SHP77 treated with DMSO at 0.1 percent for 48 hours (cell line): ENCODE results near the gene RAB28.
"Not testable (repeated sequence)": the region's sequence is repeated elsewhere in the genome, so short reads cannot be mapped to it uniquely, and the experiment has no call there.

Experiments used
- DNase-seq: peaks from one replicate; lab custom pipeline; 2025; lab: John Stamatoyannopoulos, UW

RAB28 gene

DNA sequence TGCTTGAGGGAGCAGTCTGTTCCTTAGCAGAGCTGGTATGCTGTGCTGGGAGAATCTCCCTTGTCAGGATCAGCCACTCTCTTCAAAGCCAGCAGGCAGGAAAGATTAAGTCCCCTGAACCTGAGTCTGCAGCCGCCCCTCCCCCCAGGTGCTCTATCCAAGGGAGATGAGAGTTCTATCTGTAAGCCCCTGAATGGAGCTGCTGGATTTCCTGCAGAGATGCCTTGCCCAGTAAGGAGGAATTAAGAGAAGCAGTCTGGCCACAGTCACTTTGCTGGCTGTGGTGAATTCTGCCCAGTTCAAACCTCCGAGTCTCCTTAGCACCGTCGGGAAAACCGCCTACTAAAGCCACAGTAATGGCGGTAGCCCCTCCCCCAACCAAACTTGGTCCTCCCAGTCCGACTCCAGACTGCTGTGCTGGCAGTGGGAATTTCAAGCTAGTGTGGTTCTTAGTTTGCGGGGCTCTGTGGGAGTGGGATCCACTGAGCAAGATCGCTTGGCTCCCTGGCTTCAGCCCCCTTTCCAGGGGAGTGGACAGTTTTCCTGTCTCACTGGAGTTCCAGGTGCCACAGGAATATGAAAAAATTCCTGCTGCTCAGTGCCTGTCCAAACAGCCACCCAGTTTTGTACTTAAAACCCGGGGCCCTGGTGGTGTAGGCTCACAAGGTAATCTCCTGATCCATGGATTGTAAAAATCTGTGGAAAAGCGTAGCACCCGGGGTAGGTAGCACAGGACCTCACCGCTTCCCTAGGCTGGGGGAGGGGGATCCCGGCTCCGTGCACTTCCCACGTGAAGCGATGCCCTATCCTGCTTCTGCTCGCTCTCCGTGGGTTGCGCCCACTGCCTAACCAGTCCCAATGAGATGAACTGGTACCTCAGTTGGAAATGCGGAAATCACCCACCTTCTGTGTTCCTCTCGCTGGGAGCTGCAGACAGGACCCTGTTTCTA is 38.0 kb downstream of the RAB28 start:
- DNase-seq: no peak

DNA sequence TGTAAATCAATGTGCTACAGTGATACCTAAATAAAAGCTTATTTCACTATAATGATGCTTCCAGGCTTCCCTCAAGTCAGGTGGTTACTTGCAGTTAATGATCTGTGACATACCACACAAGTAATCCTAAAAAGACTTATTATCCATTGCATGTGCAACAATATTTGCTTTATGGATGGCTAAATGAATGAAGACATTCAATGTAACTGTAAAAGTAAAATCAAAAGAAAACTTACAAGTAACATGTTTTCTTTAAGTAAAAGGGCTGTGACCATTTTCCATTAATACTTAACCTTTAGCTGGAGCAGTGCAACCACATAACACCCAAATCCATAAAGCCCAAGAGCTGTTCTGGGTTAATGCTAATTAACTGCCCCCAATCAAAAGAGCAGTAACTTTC is 42.6 kb downstream of the RAB28 start:
- DNase-seq: no peak

GRCh38 chr4:13436962-13437361 is 47.2 kb downstream of the RAB28 start:
- no peak for DNase-seq

DNA sequence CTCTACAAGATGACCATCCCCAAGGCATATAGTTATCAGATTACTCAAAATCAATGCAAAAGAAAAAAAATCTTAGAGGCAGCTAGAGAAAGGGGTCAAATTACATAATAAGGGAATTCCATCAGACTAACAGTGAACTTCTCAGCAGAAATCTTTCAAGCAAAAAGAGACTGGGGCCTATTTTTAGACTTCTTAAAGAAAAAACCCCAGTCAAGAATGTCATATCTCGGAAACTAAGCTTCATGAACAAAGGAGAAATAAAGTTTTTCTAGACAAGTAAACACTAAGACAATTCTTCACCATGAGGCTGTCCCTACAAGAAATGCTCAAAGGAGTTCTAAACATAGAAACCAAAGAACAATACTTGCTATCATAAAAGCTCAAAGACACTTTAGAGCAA is 51.7 kb downstream of the RAB28 start:
- no peak for DNase-seq

- no peak for DNase-seq
Observed at GRCh38 chr4:13430834-13431568, 53.1 kb downstream of the RAB28 start.

GRCh38 chr4:13427599-13428325 is 56.4 kb downstream of the RAB28 start:
- no peak for DNase-seq

GRCh38 chr4:13415068-13415785 is 68.9 kb downstream of the RAB28 start:
- no peak for DNase-seq

GRCh38 chr4:13413729-13414437 is 70.3 kb downstream of the RAB28 start:
- DNase-seq: no peak

DNA sequence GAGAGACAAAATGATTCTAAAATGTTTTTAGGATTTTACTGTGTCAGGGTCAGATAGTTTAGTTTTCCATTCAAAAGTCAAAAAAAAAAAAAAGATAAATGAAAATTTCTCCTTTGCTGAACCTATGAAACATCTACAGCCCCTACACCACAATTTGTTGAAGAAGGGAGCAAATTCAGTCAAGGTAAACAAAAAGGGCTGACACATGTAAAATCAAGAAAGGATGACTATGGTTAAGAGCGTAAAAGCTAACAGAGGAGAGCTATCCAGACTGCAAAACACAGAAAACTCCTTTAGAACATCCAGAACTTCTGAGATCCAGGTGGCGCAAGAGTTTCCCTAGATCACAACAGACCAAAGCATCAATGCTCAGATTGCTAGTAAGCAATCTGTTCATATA is 72.2 kb downstream of the RAB28 start:
- no peak for DNase-seq

DNA sequence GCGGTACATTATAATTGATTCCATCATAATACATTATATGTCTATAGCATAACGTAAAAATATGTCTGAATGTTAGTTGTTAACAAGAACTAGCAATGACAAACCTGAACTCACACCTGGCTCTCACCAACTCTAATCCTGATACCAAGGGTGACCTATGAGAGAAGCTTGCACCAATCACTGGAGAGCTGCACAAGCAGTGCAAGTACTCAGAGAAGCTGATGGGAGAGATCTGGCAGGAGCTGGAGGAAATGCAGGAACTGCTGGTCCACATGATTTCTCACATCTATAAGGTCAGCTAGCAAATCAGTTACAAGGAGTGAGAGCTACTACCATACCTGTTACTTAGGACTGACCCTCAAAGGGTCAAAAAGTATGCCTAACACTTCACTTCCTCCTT is 74.8 kb downstream of the RAB28 start:
- no peak for DNase-seq

DNA sequence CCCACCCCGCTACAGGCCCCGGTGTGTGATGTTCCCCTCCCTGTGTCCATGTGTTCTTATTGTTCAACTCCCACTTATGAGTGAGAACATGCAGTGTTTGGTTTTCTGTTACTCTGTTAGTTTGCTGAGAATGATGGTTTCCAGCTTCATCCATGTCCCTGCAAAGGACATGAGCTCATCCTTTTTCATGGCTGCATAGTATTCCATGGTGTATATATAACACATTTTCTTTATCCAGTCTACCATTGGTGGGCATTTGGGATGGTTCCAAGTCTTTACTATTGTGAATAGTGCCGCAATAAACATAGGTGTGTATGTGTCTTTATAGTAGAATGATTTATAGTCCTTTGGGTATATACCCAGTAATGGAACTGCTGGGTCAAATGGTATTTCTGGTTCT is 78.0 kb downstream of the RAB28 start:
- DNase-seq: not testable (repeated sequence)

DNA sequence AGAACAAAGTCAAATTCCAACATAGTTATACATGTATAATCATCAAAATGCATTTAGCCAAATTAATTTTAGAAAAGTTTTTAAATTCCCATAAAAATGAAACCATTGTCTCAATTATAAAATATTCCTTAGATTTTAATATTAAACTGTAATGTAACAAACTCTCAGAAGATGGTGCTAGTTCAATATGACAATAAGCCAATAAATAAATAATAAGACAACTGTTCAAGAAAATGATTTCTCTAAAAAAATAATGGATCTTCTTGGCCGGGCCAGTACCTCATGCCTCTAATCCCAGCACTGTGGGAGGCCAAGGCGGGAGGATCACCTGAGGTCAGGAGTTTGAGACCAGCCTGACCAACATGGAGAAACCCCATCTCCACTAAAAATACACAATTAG is 80.3 kb downstream of the RAB28 start:
- DNase-seq: no peak

DNA sequence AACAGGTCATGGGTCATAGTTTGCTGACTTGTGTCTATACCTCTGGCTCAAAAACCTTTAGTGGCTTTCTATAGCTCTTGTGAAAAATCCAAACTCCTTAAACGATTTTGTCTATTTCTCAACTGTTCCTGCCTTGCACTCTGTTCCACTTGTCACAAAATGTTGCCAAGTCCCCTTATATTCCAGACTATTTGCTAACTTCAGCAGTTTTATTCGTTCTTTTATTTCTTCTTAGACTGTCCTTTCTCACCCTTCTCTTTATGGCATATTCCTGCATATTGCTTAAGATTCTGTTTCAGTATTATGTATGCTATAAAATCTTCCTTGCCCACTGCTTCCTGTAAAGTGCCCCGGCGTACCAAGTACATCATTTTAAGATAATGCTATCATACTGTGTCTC is 80.8 kb downstream of the RAB28 start:
- DNase-seq: no peak

DNA sequence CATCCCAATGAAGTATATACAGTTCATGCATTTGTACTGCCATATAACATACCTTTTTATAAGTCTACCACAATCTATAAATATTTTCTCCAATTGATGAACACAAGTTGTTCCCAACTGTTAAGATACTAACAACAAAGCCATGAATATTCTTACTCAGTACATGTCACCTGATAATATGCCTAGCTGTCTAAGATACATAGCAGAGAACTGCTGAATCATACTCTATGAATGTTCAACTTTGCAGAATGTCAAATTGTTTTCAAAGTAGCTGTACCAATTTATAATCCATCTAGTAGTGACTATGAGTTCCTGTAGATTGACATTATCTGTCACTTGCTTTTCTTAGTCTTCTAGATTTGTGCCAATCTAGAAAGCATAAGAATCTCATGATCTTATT is 84.9 kb downstream of the RAB28 start:
- DNase-seq: no peak

DNA sequence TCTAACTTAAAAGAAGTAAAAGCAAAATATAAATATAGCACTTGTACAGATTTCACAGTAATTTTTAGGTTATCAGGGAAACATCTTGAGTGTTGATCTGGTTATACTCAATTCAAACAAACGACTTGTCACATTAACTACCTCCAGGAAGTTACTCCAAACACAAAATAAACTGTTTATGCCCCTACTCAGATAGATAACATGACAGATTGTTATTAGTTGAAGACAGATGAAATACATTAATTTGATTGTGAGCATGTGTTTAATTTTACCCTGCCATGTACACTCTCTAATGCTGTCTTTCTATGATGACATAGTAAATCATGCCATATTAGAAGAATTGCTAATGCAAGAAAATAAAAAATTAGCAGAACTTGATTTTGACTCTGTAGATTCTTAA is 88.0 kb downstream of the RAB28 start:
- no peak for DNase-seq

DNA sequence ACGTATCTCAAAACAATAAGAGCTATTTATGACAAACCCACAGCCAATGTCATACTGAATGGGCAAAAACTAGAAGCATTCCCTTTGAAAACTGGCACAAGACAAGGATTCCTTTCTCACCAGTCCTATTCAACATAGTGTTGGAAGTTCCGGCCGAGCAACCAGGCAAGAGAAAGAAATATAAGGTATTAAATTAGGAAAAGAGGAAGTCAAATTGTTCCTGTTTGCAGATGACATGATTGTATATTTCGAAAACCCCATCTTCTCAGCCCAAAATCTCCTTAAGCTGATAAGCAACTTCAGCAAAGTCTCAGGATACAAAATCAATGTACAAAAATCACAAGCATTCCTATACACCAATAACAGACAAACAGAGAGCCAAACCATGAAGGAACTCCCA is 94.2 kb downstream of the RAB28 start:
- not testable (repeated sequence) for DNase-seq

- DNase-seq: no peak
Observed at GRCh38 chr4:13386405-13387107, 97.6 kb downstream of the RAB28 start.

- DNase-seq: no peak
Observed at GRCh38 chr4:13384055-13384454, 100.1 kb downstream of the RAB28 start.

- DNase-seq: no peak
Observed at GRCh38 chr4:13378973-13379759, 105.0 kb downstream of the RAB28 start.

DNA sequence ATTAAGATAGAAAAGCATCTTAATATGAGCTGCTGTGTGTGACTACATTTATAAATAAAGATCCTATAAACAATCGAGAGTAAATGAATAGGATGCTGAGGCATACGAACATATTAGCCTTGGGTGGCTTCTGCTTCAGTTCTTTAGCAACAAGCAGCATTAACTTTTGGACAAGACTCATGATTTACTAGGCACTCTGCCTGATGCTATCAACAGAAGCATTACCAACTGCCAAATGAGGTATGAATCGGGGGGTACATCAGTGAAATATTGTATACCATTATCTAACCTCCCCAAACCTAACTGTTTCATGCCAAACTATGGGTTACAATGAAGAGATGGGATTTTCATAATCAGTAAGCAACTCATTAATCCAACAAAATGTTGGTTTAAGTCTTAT is 113.1 kb downstream of the RAB28 start:
- no peak for DNase-seq
